T47D (cell line): ENCODE data around the gene CTPS1.
A peak's percentile ranks its signal among the peaks of the same experiment; 100 is the strongest.

Experiments
- DNase-seq, 2 experiments: peaks; one replicate each; pipeline versions ENCODE4 v3.0.0 to v3.0.0-alpha.2; 2011 to 2012; ENCODE audit warnings: low read depth in 1 of 2, low spot score in 1 of 2
- JUND ChIP-seq: IDR thresholded peaks from 2 replicates; pipeline ENCODE4 v1.6.1; 2012; ENCODE audit warnings: low read depth
- in situ Hi-C: cut with HindIII; loops from 2 replicates; pipeline ENCODE4 v1.10.0; 2016; ENCODE audit warnings: low sequenced_read_pairs, low pct_unique_long_range_greater_than_20kb

Gene CTPS1, protein sequence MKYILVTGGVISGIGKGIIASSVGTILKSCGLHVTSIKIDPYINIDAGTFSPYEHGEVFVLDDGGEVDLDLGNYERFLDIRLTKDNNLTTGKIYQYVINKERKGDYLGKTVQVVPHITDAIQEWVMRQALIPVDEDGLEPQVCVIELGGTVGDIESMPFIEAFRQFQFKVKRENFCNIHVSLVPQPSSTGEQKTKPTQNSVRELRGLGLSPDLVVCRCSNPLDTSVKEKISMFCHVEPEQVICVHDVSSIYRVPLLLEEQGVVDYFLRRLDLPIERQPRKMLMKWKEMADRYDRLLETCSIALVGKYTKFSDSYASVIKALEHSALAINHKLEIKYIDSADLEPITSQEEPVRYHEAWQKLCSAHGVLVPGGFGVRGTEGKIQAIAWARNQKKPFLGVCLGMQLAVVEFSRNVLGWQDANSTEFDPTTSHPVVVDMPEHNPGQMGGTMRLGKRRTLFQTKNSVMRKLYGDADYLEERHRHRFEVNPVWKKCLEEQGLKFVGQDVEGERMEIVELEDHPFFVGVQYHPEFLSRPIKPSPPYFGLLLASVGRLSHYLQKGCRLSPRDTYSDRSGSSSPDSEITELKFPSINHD

DNA sequence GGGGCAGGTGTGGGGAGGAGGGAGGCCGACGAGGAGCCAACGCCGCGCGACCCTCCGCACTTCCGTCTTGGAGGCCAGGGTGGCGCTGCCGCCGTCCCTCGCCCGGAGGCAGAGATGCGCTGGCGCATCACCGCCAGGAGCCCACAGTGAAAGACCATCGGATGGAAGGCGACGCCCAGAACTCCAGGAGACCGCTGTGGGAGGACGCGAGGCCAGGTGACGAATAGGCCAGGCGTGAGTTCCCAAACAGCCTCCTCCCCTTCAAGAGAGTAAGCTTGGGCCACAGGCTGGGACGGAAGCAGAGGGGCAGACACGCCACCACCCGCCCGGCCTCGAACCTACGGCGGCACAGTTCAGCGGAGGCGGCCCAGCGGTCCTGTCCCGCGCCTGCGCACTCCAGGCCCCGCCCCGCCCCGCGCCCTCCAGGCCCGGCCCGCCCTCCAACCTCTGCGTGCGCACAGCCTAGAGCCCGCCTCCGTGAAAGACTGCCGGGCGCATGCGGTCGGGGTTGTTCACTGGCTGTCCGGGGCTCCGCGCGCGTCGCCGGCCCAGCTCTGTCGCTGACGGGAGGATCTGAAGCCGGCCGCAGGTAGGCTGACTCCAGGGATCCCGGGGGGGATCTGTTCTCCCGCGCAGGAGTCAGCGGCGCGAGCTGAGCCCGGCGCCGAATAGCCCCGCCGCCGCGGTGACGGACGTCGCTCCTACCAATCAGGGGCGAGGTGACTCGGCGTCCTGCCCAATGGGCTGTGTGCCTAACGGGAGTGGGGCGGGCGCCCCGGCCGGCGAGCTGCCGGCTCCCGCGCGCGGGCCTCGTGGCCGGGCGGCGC is at the start of gene CTPS1:
TSS of gene CTPS1 (plus strand) at position 456 of the 827 bp plus-strand sequence. CDS start 3,595 bp downstream, outside the sequence.
- in situ Hi-C loops = no loop called here
- DNase-seq = peak; percentile 92 to 96
- no peak for TF ChIP-seq JUND

DNA sequence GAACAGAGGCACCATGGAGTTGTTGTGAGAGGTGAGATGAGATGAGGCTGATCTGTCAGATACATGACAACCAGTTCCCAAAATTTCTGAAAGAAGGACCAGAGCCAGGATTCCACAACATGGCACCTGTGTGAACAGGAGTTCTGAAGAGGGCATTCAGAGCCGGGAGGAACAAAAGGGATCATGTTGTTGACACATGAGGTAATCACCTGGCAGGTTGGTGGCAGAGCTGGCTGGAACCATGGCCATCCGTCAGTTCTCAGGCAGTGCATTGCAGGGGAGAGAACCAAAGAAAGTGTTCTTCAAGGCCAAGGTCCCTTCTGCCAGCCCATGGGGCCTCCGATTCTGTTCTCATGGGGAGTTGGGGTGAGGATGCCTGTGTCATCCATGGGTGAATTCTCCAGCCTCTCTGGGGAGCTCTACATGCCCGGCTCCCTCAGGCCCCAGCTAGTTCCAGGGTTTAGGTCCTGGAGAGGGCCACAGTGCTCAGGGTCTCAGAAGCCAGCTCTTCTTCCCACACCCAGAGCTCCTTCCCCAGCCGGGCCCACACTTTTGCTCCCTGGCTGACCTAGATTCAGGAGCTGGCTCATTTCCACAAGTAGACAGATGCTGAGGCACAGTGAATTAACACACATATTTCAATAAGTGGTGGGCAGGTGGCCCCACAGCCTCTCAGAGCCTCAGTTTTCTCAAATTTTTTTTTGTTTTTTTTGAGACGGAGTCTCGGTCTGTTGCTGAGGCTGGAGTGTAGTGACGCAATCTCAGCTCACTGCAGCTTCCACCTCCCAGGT is 49.1 kb upstream of the CTPS1 start:
- in situ Hi-C loops = no loop called here

DNA sequence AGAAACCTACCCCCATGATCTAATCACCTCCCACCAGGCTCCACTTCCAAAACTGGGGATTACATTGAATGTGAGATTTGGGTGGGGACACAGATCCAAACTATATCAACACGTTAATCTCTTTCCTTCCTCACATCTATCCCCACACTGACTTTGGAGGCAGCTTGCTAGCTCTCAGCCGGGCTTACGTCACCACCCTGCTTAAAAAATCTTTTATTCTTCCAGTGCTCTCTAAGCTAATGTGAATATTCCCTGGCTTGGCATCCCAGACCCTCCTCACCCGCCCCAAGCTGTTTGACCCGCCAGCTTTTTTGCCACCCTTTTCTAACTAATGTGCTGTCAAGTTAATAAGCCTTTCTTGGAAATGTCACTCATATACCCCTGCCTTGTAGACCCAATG is 47.9 kb upstream of the CTPS1 start:
- in situ Hi-C loops = no loop called here
- no peak for TF ChIP-seq JUND
- DNase-seq = no peak

More for the DNA sequence above, 49.1 kb upstream of the CTPS1 start:
- TF ChIP-seq JUND = no peak
- DNase-seq = peak in 1 of 2 experiments; percentile 68

DNA sequence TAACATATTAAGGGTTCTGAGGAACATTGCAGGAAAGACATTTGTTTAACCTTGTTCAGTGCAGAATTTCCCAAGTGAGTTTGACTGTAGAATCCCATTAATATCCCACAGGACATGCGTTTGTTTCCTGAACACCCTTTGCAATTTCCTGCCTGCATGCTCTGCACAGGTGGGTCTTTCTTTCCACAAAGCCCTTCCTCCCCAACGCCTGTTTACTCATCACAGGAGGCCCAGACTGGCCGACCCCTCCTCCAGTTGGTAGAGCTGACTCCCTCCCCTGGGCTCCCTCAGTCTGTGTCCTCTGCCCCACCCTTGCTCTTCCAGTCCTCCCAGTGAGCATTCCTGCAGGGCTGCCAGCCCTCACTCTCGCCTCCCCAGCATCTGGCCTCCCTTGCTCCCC is 47.5 kb upstream of the CTPS1 start:
- TF ChIP-seq JUND = no peak
- no peak for DNase-seq
- in situ Hi-C loops = no loop called here

DNA sequence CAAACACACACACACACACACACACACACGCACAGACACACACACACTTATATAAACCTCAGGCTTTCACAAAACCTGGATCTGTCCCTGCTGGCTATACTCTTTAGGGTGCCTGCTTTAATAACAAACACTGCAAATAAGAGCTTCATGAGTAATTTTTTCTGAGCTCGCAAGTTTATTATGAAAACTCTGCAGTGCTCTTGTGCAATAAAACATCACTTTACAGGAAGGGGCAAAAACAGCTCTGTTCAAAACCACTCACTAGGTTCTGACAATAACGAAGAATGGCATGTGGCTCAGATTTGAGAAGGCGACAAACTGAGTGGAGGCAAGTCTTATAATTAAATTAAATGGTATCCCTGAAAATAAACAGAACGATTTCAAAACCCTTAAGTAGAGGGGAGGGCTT is 42.6 kb upstream of the CTPS1 start:
- DNase-seq = no peak
- no peak for TF ChIP-seq JUND
- in situ Hi-C loops = no loop called here

DNA sequence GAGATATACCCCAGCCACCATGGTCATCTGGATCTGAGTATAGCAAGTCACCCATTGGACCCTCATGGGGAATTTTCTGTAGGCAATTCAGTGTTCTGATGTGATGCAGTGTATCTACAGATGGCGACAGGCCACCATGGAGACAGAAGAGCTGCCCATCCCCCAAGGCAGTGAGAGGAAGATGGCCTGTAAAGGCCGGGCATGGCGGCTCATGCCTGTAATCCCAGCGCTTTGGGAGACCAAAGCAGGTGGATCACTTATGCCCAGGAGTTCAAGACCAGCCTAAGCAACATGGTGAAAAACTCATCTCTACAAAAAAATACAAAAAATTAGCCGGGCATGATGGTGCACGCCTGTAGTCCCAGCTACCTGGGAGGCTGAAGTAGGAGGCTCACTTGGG is 41.1 kb upstream of the CTPS1 start:
- DNase-seq = no peak
- TF ChIP-seq JUND = no peak
- in situ Hi-C loops = no loop called here

DNA sequence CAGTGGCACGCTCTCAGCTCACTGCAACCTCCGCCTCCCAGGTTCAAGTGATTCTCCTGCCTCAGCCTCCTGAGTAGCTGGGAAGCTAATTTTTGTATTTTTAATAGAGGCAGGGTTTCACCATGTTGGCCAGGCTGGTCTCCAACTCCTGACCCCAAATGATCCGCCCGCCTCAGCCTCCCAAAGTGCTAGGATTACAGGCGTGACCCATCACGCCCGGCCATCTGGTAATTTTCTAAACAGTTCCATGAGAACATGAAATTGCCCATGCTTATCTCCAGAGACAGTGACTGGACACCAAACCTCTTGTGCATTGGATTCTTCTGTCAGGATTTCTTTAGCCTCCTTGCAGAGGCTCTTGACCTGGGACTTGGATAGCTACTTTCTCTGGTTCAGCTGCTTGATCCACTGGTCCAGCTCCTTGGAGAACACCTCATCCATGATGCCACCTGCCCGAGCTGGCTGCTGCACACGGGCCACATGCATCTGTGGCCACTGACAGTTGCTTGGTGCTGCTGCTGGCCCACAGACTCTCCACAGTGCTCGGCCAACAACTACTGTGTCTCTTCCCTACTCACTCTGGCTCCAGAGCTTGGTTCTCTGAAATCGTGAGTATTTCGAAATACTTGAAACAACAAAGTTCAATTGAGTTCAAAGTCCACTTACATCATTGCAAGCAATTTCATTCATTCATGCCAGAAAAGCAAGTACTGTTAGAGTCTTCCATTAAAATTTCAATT is 40.0 kb upstream of the CTPS1 start:
- in situ Hi-C loops = no loop called here
- DNase-seq = no peak
- no peak for TF ChIP-seq JUND

DNA sequence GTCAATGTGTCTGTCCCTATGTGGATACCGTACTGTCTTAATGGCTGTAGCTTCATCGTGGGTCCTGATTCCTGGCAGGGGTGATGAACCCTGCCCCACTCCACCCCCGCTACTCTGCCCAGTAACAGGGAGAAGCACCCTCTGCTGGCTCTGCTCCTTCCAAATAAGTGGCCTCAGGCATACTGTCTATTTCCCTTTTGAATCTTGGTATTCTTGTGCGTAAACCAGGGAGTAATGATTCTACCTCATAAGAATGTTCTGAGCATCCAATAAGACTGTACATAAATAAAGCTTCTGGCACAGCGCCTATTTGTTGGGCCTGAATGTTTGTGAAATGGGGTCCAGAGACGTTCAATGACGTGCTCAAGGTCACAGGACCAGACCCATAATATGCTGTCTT is 35.2 kb upstream of the CTPS1 start:
- no peak for TF ChIP-seq JUND
- DNase-seq = peak in 1 of 2 experiments; percentile 82
- in situ Hi-C loops = no loop called here

DNA sequence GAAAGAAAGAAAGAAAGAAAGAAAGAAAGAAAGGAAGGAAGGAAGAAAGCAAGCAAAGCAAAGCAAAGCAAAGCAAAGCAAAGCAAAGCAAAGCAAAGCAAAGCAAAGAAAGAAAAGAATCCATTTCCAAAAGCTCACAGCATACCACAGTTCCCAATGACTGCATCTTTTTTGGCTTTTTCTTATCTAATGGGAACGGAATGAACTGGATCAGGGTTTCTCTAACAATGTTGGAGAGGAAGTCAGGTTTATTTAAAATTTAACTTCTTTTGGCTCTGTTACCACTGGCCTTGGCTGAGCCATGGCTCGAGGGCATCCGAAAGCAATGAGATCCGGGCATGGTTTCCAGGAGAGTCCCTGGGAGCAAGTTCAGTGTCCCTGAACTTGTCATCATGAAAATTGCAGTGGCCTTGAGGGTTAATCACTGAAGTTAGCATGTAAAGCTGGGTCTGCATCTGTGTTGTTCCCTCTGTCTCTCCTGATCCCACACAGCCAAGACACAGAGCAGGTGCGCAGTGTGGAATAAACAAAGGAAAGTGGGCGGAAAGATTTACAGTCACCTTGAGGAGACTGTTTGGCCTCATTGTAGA is 34.6 kb upstream of the CTPS1 start:
- in situ Hi-C loops = no loop called here
- no peak for TF ChIP-seq JUND
- no peak for DNase-seq

DNA sequence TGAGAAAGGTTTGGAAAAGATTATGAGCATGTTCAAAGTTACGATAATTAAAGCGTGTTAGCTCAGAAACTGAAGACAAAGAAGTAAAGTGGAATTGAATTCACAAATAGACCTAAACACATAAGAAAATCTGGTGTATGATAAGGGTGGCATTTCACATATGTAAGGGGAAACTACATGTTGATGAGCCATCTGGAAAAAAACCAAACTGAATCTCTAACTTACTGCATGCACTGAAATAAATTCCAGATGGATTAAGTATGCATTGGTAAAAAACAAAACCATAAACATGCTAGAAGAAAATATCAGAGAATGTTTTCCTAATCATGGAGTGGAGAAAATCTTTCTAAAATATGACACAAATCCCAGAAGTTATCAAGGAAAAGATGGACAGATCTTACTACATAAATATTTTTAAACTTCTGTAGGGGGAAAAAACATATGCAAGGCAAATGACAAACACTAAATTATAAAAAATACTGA is 34.0 kb upstream of the CTPS1 start:
- DNase-seq = no peak
- in situ Hi-C loops = no loop called here
- TF ChIP-seq JUND = no peak
